Small intestine (tissue), 7 donors: Measurements from ENCODE around the gene GABRG3. TPM values are rescaled to one million over a fixed set of nuclear protein-coding genes. Genes with fewer than 3 reads are reported as not detected.

Experiments used
- DNase-seq, 2 donors: peaks; one replicate each; pipeline versions ENCODE4 v3.0.0 to v3.0.0-alpha.2; 2013
- FAIRE-seq: peaks from 2 replicates; lab custom pipeline; 2012; peaks lifted over from hg19 to GRCh38; lab: Jason Lieb, UNC
- H3K27ac ChIP-seq, 3 donors: one replicate each; pipeline ENCODE4 v1.5.1; 2013; ENCODE audit warnings: low read length in 2 of 3, mild to moderate bottlenecking in 2 of 3, control low read depth in 1 of 3, inconsistent platforms in 1 of 3, low read depth in 1 of 3, moderate library complexity in 1 of 3
- H3K27me3 ChIP-seq, 3 donors: one replicate each; pipeline ENCODE4 v1.6.1; 2013; ENCODE audit warnings: low read length in 3 of 3, inconsistent platforms in 1 of 3; ENCODE audit not compliant: control insufficient read depth in 3 of 3, insufficient read depth in 3 of 3
- H3K36me3 ChIP-seq, 3 donors: one replicate each; pipeline ENCODE4 v1.6.1; 2013; ENCODE audit warnings: low read length in 3 of 3, inconsistent platforms in 1 of 3, low read depth in 1 of 3, mild to moderate bottlenecking in 1 of 3, moderate library complexity in 1 of 3; ENCODE audit not compliant: control insufficient read depth in 3 of 3, insufficient read depth in 2 of 3
- H3K4me1 ChIP-seq, 3 donors: one replicate each; pipeline ENCODE4 v1.6.1; 2013; ENCODE audit warnings: low read length in 2 of 3, inconsistent platforms in 1 of 3, low read depth in 1 of 3, mild to moderate bottlenecking in 1 of 3, moderate library complexity in 1 of 3; ENCODE audit not compliant: control insufficient read depth in 3 of 3, insufficient read depth in 2 of 3
- H3K4me3 ChIP-seq, 3 donors: one replicate each; pipeline ENCODE4 v1.5.1; 2013; ENCODE audit warnings: low read length in 3 of 3, control low read depth in 1 of 3, inconsistent platforms in 1 of 3, low read depth in 1 of 3, mild to moderate bottlenecking in 1 of 3, moderate library complexity in 1 of 3
- H3K9me3 ChIP-seq, 2 donors: one replicate each; pipeline ENCODE4 v1.6.1; 2013; ENCODE audit warnings: low read depth in 1 of 2, low read length in 1 of 2; ENCODE audit not compliant: control insufficient read depth in 2 of 2, insufficient read depth in 1 of 2
- whole genome bisulfite sequencing, 3 donors: extraction: QIAGEN DNeasy Blood & Tissue Kit; methylation state at CpG; one replicate each; pipeline ENCODE4 v1.1.7; 2013; 5-methylcytosine and 5-hydroxymethylcytosine counted together
- polyA plus RNA-seq, 4 donors: library from polyadenylated mRNA; stranded (reverse) in 3 of 4; unstranded in 1 of 4; fragments of 200-250 nt in 3 of 4; fragments of 120-200 nt in 1 of 4; gene quantifications; one replicate each; pipeline versions ENCODE4 v1.2.1 to v1.2.3, GENCODE V29; 2013
- donor health status: healthy with polysubstance abuse.
- donor health status: control.
- donor health status: control.
- donor health status: Bipolar disorder and iron deficiency.
- donor health status: healthy.

GABRG3 gene
- polyA plus RNA-seq, 4 donors = 0.41 TPM; not detected in 3

DNA sequence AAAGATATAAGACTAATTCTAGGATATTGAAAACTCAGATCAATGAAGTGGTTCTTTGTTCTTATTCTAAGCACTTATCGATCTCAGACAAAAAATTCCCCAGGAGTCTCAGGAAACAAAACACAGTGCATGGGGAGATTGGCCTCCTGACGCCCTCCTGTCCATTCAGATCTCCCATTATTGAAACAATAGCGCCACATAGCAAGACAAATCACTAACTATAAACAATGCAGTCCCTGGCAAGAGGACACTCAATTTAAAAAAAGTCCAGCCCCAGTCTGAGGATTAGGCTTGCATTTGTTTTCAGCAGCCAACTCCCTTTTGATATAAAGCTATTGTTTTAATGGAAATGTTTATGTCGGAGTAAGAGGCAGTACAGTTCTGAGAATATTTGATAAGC, 528.2 kb downstream of the GABRG3 start:
- FAIRE-seq (no peak), DNase-seq (no peak)
- 71 to 78% (median 74%) methylated on average over 4 of the region's 4 CpGs for WGBS, 3 donors
- Histone ChIP-seq H3K4me3 (no peak overlapping the region), H3K4me1 (no peaks in the 10 kb centered on the region), H3K27me3 (no peaks in the 10 kb centered on the region), H3K9me3 (no peaks in the 10 kb centered on the region), H3K36me3 (no peaks in the 10 kb centered on the region), H3K27ac (no peak overlapping the region)

DNA sequence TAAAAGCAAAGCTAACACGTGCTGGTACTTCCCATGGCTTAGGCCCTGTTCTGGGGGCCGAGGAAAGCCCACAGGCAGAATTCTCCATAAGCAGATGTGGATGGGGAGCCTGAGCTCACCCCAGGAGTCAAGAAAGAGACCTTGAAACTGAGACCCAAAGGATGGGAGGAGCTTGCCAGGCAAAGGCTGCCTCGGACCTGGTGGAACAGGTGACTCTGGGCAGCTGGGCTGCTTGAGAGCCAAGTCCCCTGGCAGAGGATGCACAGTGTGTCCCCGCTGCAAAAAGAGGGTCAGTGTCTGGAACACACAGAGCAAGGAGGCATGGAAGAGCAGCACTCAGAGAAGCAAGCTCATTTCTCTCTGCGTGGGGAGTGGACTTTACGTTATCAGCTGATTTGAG, 528.7 kb downstream of the GABRG3 start:
- Histone ChIP-seq H3K9me3 (no peaks in the 10 kb centered on the region), H3K4me1 (no peaks in the 10 kb centered on the region), H3K36me3 (no peaks in the 10 kb centered on the region), H3K27me3 (no peaks in the 10 kb centered on the region), H3K27ac (no peak overlapping the region), H3K4me3 (no peak overlapping the region)
- DNase-seq (no peak), FAIRE-seq (no peak)
- WGBS, 3 donors = 58 to 61% (median 59%) methylated on average over 6 of the region's 6 CpGs

DNA sequence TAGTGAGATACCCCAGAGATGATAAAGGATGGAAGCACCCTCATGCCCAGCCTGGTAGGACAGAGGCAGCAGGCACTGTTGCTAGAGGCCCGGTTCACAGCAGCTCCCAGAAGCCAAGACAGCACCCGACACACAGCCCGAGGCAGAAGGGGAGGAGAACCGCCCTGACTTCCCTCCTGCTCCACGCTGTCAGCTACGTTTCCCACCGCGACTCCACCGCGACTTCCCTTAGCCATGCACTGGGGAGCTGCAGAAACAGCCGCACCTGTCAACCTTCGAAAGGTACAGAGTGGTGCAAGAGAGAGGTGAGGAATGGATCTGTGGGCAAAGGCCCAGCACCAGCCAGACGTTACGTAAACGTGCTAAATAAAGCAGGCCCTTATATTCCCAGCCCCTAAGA, 529.2 kb downstream of the GABRG3 start:
- Histone ChIP-seq H3K9me3 (no peaks in the 10 kb centered on the region), H3K4me3 (no peak overlapping the region), H3K36me3 (no peaks in the 10 kb centered on the region), H3K4me1 (no peaks in the 10 kb centered on the region), H3K27ac (no peak overlapping the region), H3K27me3 (no peaks in the 10 kb centered on the region)
- no peak for DNase-seq
- 85 to 86% (median 86%) methylated on average over 15 of the region's 15 CpGs for WGBS, 3 donors
- no peak for FAIRE-seq

DNA sequence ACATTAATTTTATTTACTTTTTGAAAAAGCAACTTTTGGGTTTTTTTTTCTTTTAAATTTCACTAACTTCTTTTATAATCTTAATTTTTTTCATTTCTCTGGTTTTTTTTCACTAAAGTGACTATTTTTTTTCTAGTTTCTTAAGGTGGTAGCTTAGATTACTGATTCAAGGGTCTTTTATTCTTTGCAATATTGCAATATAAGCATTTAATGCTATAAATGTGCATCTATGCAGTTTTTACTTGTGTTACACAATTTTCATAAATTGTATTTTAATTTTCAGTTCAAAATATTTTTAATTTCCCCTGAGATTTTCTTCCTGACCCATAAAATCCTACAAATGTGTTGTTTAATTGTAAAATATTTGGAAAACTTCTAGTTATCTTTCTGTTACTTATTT, 535.8 kb downstream of the GABRG3 start:
- Histone ChIP-seq H3K4me1 (no peaks in the 10 kb centered on the region), H3K27me3 (no peaks in the 10 kb centered on the region), H3K9me3 (peaks cover 0 to 6% of the 10 kb centered on the region in 2 donors), H3K27ac (no peak overlapping the region), H3K36me3 (no peaks in the 10 kb centered on the region), H3K4me3 (no peak overlapping the region)
- DNase-seq (no peak), FAIRE-seq (no peak)

DNA sequence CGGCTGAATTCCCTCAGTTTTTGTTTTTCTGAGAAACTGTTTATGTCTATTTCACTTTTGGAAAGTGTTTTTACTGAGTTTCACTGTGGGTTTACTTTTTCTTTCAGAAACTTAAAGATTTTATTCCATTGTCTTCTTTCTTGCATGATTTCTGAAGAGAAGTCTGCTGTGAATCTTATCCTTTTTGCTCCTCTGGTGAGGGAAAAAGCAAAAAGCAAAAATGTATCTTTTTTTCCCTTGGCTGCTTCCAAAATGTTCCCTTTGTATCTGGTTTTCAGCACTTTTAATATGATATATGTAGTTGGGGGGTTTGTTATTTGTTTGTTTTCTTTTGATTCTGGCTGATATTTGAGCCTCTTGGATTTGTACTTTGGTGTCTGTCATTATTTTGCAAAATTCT, 538.0 kb downstream of the GABRG3 start:
- H3K9me3 ChIP-seq = peaks cover 0 to 11% of the 10 kb centered on the region in 2 donors

DNA sequence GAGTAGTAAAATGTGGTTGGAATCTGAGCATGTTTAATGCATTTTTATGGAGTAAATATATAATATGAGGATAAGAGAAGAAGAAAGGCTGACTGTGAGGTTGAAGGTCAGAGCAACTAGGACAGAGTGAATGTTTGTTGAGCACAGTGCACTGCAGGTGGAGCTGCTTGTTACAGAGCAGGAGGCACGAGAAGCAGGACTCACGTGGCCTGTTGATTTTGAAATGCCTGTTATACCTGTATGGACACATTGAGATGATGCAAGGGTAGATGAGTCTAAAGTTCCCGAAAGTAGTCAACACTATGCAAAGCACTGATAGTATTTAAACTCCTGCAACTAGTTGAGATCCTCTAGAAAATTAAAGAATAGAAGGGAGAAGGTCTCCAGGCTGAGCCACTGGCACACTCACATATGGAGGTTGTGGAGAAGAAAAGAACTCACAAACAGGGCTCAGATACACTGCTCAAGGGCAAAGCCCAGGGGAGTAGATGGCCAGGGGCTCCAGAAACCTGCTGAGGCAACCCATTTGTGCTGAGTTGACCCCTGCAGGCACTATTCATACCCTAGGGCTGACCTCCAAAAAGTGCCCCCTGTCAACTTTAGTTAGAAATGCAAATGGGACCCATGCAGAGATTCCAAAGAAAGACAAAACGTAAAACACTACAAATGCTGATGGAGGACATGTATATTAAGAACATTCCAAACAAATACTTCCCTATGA, 541.5 kb downstream of the GABRG3 start:
- H3K27me3 ChIP-seq = no peaks in the 10 kb centered on the region
- FAIRE-seq (no peak), DNase-seq (no peak)
- H3K4me3 ChIP-seq = no peak overlapping the region
- WGBS, 3 donors = 48 to 73% (median 61%) methylated on average over 4 of the region's 4 CpGs
- no peaks in the 10 kb centered on the region for H3K4me1 ChIP-seq
- H3K9me3 ChIP-seq = peaks cover 0 to 14% of the 10 kb centered on the region in 2 donors
- no peaks in the 10 kb centered on the region for H3K36me3 ChIP-seq
- no peak overlapping the region for H3K27ac ChIP-seq

More for the DNA sequence above, 538.0 kb downstream of the GABRG3 start:
- WGBS, 3 donors = 84 to 91% (median 87%) methylated on average over 1 of the region's 1 CpG
- no peak overlapping the region for H3K4me3 ChIP-seq
- H3K27ac ChIP-seq = no peak overlapping the region
- H3K4me1 ChIP-seq = no peaks in the 10 kb centered on the region
- DNase-seq (no peak), FAIRE-seq (no peak)
- H3K36me3 ChIP-seq = no peaks in the 10 kb centered on the region
- no peaks in the 10 kb centered on the region for H3K27me3 ChIP-seq

DNA sequence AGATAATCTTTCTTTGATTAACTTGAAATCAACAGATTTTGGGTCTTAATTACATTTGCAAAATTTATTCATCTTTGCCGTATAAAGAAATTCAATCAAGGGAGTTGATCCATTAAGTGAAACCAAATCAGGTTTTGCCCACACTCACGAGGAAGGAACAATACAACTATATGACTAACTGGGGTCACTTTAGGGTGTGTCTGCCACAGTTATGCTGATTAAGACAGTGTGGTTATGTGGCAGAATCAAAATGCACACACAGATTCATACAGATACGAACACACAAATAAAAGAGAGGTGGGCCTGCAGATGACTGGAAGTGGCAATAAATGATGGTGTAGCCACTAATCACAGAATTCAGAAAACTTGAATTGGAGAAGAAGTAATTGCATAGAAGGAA, 543.5 kb downstream of the GABRG3 start:
- Histone ChIP-seq H3K9me3 (peaks cover 2 to 14% of the 10 kb centered on the region in 2 donors), H3K27me3 (no peaks in the 10 kb centered on the region), H3K4me1 (no peaks in the 10 kb centered on the region), H3K27ac (no peak overlapping the region), H3K36me3 (no peaks in the 10 kb centered on the region), H3K4me3 (no peak overlapping the region)
- 73 to 81% (median 76%) methylated on average over 3 of the region's 3 CpGs for WGBS, 3 donors
- no peak for DNase-seq
- FAIRE-seq = no peak

DNA sequence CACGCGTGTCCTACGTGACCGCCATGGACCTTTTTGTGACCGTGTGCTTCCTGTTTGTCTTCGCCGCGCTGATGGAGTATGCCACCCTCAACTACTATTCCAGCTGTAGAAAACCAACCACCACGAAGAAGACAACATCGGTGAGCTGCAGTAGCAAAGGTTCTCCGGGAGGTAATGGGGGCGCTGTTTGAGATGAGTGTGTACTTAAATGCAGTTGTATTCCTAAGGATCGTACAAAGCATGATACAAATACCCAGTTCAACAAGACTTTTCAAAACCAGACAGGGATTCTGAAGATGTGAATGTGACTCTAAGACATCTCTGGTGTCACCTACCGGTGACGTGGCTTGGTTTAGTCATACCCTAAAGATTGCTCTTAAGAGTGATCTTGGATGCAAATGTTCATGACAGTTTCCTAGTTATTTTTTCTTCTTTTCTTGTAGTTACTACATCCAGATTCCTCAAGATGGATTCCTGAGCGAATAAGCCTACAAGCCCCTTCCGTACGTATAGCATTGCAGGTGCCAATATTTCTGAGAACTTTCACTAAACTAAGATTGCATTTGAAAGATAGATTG, 556.6 kb downstream of the GABRG3 start:
- H3K27me3 ChIP-seq = no peaks in the 10 kb centered on the region
- H3K4me3 ChIP-seq = no peak overlapping the region
- peaks cover 0 to 3% of the 10 kb centered on the region in 2 donors for H3K9me3 ChIP-seq
- DNase-seq (no peak), FAIRE-seq (no peak)
- H3K36me3 ChIP-seq = no peaks in the 10 kb centered on the region
- H3K27ac ChIP-seq = no peak overlapping the region
- WGBS, 3 donors = 86 to 93% (median 89%) methylated on average over 18 of the region's 18 CpGs
- H3K4me1 ChIP-seq = no peaks in the 10 kb centered on the region
